Measurements from ENCODE around the gene UNK. TPM values are rescaled to one million over a fixed set of nuclear protein-coding genes. Genes with fewer than 3 reads are reported as not detected.
"Not testable (repeated sequence)": the region's sequence is repeated elsewhere in the genome, so short reads cannot be mapped to it uniquely, and the experiment has no call there.

Gene UNK
- total RNA-seq, 1 donor from 2014 or later, result 16.0 TPM

DNA sequence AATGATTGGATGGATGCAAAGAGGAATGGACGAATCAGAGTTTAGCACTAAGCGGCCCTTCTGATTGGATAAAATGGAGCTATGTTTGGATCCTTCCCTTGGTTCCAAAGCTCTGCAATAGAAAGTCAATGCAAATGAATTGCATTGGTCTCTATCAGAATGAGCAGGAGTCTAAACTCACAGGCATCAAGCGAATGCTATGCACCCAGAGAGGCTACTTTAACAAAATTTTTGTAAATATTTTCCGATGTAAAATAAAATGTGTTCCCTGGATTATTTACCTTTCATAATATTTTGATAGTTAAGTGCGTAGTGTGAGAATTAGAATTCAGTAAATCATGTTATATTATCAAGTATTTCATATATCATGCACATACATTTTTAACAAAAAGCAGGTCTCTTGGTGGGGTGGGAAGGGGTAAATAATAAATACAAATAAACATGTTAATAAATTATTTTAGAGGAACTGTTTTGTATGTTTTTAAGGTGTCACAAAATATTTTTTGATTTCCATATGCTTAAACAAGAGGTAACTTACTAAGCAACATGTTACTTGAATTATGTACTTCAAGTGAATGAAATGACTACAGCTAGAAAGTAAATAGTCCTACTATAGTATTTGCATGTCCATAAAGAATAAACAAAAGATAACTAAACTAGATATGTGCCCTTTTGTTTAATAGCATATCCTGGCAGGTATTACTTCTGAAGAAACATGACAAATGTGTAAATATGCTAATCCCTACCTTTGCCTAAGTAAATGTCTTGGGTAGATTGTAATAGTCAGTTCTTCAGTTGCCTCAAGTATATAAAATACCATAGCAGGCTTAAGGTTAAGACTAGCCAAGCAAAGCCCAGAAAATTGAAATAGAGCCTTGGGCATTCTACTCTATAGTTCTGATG is 4.4 kb upstream of the UNK start:
- ATAC-seq (no peak), DNase-seq (ENCODE audit: missing footprints) (no peak)
- intact Hi-C loops (cut with DNase I), result loop anchor here (1.0 to 10.0 kb wide), 4 partner anchors 65 to 225 kb away; partner anchors contain the start of genes CDK3, TRIM47 and TRIM65

- no peak for ATAC-seq
- intact Hi-C loops (cut with DNase I), result no loop called here
- DNase-seq (ENCODE audit: missing footprints), result no peak
Measured at GRCh38 chr17:75783069-75783783, 1.4 kb upstream of the UNK start.

- intact Hi-C loops (cut with DNase I), result loop anchor here (2.0 kb wide), 1 partner anchor 71 kb away; the partner anchor contains the start of gene WBP2
- peak; percentile 3 for ATAC-seq
- DNase-seq (ENCODE audit: missing footprints), result no peak
Measured at GRCh38 chr17:75783803-75784472, 668 bp upstream of the UNK start.

DNA sequence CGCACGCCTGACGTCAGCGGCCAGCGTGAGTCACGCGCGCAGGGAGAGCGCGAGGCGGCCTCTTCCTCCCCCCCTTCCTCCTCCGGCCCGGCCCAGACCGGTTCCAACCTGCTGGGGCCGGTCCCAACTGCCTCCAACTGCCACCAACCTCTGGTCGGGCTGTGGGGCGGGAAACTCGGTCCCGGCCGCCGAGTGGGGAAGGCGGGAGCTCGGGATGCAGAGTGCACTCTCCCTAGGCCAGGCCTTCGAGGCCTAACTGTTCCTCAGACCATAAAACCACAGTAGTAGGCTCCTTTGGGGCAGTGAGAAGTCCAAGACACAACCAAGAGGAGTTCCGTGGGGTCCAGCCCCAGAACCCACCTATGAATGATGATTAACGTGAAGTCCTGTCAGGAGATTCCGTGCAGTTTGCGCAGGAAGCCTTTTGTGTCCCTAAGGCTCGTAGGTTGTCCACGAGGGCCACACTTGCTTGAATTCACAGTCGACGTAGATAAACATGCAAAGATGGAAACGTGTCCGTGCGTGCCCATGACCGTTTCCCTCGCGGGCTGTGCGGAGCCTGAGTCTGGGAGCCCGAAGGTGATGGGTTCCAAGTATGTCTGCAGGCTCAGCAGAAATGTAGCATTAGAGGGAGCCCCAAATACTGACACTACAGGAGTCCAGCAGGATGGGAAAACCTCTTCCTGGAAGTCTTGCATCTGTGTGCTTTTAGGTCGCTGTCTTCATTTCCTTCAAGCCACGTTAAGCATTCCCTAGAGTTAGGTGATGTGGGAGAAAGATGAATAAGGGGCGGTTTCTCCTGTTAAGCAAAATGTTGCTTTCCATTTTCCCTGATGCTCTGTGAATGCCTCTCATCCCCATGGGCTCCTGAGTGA is 647 bp downstream of the UNK start:
- DNase-seq (ENCODE audit: missing footprints), result peak; percentile 94
- intact Hi-C loops (cut with DNase I), result loop anchor here (2.0 kb wide), 1 partner anchor 70 kb away; the partner anchor contains the start of gene WBP2

GRCh38 chr17:75791254-75791653 is 6.6 kb downstream of the UNK start:
- DNase-seq (ENCODE audit: missing footprints), result no peak
- intact Hi-C loops (cut with DNase I), result loop anchor here (5.0 kb wide), 1 partner anchor 36 kb away; no protein-coding TSS in a partner anchor
- no peak for ATAC-seq

More for the DNA sequence above, 647 bp downstream of the UNK start:
- peak; percentile 92 for ATAC-seq

DNA sequence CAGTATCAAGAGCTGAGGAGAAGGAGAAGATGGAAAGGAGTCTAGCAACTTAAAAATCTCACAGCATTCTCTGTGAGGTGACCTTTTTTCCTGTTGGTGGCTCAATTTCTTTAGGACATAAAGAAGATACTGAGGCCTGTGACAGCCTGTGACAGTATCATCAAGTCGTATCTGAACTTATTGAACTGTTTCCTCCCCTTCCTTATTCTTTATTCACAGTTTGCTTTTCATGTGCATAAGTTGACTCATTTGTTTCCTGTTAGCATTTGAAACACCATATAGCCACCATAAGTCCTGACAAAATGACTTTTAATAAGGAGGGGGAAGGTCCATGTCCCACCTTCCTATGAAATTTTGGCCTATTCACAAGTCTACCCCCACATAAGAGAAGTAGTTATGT is 8.9 kb downstream of the UNK start:
- intact Hi-C loops (cut with DNase I), result loop anchor here (5.0 kb wide), 1 partner anchor 34 kb away; no protein-coding TSS in a partner anchor
- DNase-seq (ENCODE audit: missing footprints), result no peak
- no peak for ATAC-seq

DNA sequence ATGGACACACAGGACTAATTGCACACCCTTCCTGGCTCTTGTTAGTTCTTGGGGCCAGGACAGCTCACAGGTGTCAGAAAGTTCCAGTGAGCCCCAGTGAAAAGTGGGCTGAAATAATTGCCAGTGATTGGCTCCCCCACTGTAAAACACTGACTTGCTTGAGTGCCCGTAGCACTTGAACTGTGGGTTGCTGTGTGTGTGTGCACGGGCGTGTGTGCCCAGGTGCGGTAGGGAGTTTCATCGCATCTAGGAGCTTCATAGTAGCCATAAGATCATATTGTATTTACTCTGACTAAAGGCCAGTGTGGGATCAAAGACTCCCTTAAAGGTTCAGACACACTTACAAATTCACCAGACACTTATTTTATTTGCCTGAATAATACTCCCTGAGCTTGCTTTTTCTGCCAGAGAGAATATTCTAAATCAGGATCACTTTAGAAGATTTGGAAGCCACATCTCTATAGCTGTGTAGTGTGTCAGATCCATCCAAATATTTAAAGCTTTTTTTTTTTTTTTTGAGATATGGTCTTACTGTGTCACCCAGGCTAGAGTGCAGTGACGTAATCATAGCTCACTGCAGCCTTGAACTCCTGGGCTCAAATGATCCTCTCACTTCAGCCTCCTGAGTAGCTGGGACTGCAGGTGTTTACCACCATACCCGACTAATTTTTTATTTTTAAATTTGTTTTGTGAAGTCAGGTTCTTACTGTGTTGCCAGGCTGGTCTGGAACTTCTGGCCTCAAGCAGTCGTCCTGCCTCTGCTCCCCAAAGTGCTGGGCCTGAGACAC is 11.4 kb downstream of the UNK start:
- DNase-seq (ENCODE audit: missing footprints), result no peak
- intact Hi-C loops (cut with DNase I), result no loop called here
- no peak for ATAC-seq

DNA sequence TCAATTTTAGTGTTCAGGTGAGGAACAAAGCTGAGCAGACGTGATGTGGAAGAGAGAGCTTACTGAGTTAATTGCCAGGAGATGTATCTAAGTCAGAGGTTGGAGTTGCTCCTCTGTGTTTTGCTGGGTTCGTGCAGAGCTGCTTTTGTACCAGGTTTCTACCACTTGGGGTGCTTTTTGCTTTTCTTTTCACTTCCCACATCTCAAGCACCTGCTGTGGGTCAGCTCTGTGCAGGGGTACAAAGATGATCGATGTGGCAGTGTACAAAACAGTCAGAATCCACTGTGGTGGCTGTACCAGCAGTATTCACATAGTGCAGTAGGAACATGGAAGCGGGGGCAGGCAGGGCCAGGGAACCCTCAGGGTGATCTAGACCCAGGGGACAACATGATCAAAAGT is 14.8 kb downstream of the UNK start:
- intact Hi-C loops (cut with DNase I), result no loop called here
- no peak for ATAC-seq
- no peak for DNase-seq (ENCODE audit: missing footprints)

DNA sequence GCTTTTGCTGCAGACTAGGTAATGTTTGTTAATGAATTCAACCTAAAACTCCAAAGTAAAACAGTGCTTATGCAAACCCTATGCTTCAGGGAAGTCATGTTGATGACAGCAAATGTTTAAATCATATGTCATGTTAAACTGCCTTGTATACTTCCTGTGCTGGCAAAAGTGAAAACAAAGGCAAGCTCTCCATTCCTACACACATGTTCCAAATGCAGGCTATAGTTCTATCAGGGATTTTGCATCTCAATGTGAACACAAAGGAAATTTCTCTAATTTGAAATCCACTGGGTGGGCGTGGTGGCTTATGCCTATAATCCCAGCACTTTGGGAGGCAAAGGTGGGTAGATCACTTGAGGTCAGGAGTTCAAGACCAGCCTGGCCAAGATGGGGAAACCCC is 19.3 kb downstream of the UNK start:
- DNase-seq (ENCODE audit: missing footprints), result no peak
- ATAC-seq, result no peak
- intact Hi-C loops (cut with DNase I), result no loop called here

DNA sequence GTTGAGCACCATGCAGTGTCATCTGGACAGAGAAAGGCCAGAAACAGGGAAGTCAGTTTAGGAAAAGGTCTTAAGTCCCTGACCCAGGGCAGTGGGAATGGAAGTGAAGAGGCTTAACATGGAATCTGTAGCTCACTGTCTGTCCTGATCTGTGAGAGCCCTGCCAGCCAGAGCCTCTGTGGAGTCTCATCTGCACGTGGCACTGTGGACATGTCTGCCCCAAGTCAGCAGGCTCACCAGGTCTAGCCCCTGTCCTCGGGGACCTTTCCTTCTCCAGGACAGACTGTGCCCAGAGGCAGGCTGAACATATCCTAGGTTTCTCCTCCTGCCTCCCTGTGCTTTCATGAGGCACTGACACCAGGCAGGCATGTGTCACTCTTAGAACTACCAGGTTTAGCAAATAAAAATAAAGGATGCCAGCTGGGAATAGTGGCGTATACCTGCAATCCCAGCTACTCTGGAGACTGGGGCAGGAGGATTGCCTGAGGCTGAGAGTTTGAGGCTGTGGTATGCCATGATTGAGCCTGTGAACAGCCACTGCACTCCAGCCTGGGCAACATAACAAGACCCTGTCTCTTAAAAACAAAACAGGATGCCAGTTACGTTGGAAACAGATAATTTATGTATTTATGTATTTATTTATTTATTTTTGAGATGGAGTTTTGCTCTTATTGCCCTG is 22.4 kb downstream of the UNK start:
- DNase-seq (ENCODE audit: missing footprints), result no peak

GRCh38 chr17:75807861-75808260 is 23.3 kb downstream of the UNK start:
- intact Hi-C loops (cut with DNase I), result no loop called here
- DNase-seq (ENCODE audit: missing footprints) (no peak), ATAC-seq (no peak)

More for the DNA sequence above, 22.4 kb downstream of the UNK start:
- intact Hi-C loops (cut with DNase I), result no loop called here
- peak; percentile 57 for ATAC-seq

GRCh38 chr17:75808549-75808904 is 23.9 kb downstream of the UNK start:
- ATAC-seq (peak; percentile 12), DNase-seq (ENCODE audit: missing footprints) (no peak)
- intact Hi-C loops (cut with DNase I), result no loop called here

- intact Hi-C loops (cut with DNase I), result no loop called here
- peak; percentile 69 for ATAC-seq
- DNase-seq (ENCODE audit: missing footprints), result no peak
Measured at GRCh38 chr17:75808905-75809621, 24.5 kb downstream of the UNK start.

- DNase-seq (ENCODE audit: missing footprints) (no peak), ATAC-seq (peak; percentile 43)
- intact Hi-C loops (cut with DNase I), result no loop called here
Measured at GRCh38 chr17:75809631-75810111, 25.1 kb downstream of the UNK start.

- DNase-seq (ENCODE audit: missing footprints) (no peak), ATAC-seq (no peak)
- intact Hi-C loops (cut with DNase I), result no loop called here
Measured at GRCh38 chr17:75810216-75810615, 25.6 kb downstream of the UNK start.

DNA sequence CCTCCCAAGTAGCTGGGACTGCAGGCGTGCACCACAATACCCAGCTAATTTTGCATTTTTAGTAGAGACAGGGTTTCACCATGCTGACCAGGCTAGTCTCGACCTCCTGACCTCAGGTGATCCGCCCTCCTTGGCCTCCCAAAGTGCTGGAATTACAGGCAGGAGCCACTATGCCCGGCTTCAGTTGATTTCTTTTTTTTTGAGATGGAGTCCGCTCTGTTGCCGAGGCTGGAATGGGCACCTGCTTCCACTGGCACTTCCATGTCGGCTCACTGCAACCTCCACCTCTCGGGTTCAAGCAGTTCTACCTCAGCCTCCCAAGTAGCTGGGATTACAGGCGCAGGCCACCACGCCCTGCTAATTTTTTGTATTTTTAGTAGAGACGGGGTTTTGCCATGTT is 26.1 kb downstream of the UNK start:
- ATAC-seq; DNase-seq (ENCODE audit: missing footprints); intact Hi-C loops (cut with DNase I): not testable (repeated sequence)

All from Right ventricle myocardium inferior (tissue), 1 donor.